ENCODE data around the gene OR11H7.
"Not testable (repeated sequence)": the region's sequence is repeated elsewhere in the genome, so short reads cannot be mapped to it uniquely, and the experiment has no call there.

OR11H7 gene

GRCh38 chr14:20212406-20212805, 16.4 kb upstream of the OR11H7 start:
- H3K9me3 ChIP-seq (ENCODE audit: low read length); H3K4me1 ChIP-seq (ENCODE audit: insufficient read depth, low read length); H2AFZ ChIP-seq (ENCODE audit: low read depth, low read length); H3K4me3 ChIP-seq (ENCODE audit: low read length); H3K36me3 ChIP-seq (ENCODE audit: insufficient read depth, low read length); H3K27me3 ChIP-seq (ENCODE audit: insufficient read depth, low read length): not testable (repeated sequence)

- Histone ChIP-seq H3K4me3 (ENCODE audit: low read length) (no peak overlapping the region), H3K27me3 (ENCODE audit: insufficient read depth, low read length) (peaks cover 2% of the 10 kb centered on the region), H3K36me3 (ENCODE audit: insufficient read depth, low read length) (no peaks in the 10 kb centered on the region), H3K4me1 (ENCODE audit: insufficient read depth, low read length) (no peaks in the 10 kb centered on the region), H3K9me3 (ENCODE audit: low read length) (no peaks in the 10 kb centered on the region), H2AFZ (ENCODE audit: low read depth, low read length) (no peak overlapping the region)
These were observed 13.6 kb upstream of the OR11H7 start for GRCh38 chr14:20215196-20215595.

DNA sequence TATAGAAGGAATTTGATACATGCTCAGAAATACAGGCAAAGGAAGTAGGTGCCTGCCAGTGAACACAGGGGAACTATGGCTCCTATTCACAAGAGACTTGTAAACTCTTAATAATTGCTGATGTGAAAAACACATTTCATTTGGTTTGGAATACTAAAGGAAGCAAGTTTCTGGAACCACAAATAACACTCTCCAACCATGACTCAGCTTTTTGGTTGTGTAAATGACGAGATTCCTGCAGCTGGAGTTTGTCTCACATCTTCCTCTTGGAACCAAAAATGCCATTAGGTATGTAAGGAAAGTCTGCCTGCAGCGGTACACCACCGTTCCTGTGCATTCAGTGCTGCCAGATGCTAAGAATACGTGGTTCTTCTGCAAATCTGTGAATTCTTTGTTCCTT, 9.7 kb upstream of the OR11H7 start:
- H3K27me3 ChIP-seq (ENCODE audit: insufficient read depth, low read length): peaks cover 2% of the 10 kb centered on the region
- H3K9me3 ChIP-seq (ENCODE audit: low read length): no peaks in the 10 kb centered on the region
- no peak overlapping the region for H3K4me3 ChIP-seq (ENCODE audit: low read length)
- no peak overlapping the region for H2AFZ ChIP-seq (ENCODE audit: low read depth, low read length)
- no peaks in the 10 kb centered on the region for H3K36me3 ChIP-seq (ENCODE audit: insufficient read depth, low read length)
- H3K4me1 ChIP-seq (ENCODE audit: insufficient read depth, low read length): no peaks in the 10 kb centered on the region

GRCh38 chr14:20223410-20223809, 5.4 kb upstream of the OR11H7 start, which contains the start of gene OR11H6:
TSS of gene OR11H6 (plus strand) at chr14:20223710. CDS start at chr14:20223710, 0 bp downstream.
- H3K4me3 ChIP-seq (ENCODE audit: low read length): no peak within 1 kb of the TSS
- H3K27me3 ChIP-seq (ENCODE audit: insufficient read depth, low read length): peaks cover 4% of the 10 kb centered on the region
- no peak within 1 kb of the TSS for H2AFZ ChIP-seq (ENCODE audit: low read depth, low read length)
- no peaks in the 10 kb centered on the region for H3K4me1 ChIP-seq (ENCODE audit: insufficient read depth, low read length)
- no peaks in the 10 kb centered on the region for H3K36me3 ChIP-seq (ENCODE audit: insufficient read depth, low read length)
- H3K9me3 ChIP-seq (ENCODE audit: low read length): no peaks in the 10 kb centered on the region

DNA sequence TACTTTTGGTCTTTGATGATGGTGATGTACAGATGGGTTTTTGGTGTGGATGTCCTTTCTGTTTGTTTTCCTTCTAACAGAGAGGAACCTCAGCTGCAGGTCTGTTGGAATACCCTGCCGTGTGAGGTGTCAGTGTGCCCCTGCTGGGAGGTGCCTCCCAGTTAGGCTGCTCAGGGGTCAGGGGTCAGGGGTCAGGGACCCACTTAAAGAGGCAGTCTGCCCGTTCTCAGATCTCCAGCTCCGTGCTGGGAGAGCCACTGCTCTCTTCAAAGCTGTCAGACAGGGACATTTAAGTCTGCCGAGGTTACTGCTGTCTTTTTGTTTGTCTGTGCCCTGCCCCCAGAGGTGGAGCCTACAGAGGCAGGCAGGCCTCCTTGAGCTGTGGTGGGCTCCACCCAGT, 6.6 kb downstream of the OR11H7 start:
- not testable (repeated sequence) for H3K36me3 ChIP-seq (ENCODE audit: insufficient read depth, low read length); H3K9me3 ChIP-seq (ENCODE audit: low read length); H3K4me3 ChIP-seq (ENCODE audit: low read length); H2AFZ ChIP-seq (ENCODE audit: low read depth, low read length); H3K4me1 ChIP-seq (ENCODE audit: insufficient read depth, low read length); H3K27me3 ChIP-seq (ENCODE audit: insufficient read depth, low read length)

DNA sequence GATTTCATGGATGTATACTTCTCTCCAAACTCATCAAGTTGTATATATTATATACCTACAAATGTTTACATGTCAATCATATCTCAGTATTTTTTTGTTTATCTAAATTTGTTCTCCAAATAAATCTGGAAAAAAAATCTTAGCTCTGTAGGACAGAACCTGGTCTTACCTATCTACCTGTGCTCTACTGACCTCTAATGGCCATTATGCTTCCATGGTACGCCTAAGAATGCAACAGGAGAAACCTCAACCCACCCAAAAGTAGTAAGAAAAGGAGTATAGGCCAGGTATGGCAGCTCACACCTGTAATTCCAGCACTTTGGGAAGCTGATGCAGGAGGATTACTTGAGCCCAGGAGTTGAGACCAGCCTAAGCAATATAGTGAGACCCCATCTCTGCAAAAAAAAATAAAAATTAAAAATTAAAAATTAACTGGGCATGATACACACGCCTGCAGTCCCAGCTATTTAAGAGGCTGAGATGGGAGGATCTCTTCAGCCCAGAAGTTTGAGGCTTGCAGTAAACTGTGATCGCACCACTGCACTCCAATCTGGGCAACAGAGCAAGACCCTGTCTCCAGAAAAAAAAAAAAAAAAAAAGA, 19.0 kb downstream of the OR11H7 start:
- H2AFZ ChIP-seq (ENCODE audit: low read depth, low read length): no peak overlapping the region
- no peaks in the 10 kb centered on the region for H3K4me1 ChIP-seq (ENCODE audit: insufficient read depth, low read length)
- H3K9me3 ChIP-seq (ENCODE audit: low read length): no peaks in the 10 kb centered on the region
- H3K27me3 ChIP-seq (ENCODE audit: insufficient read depth, low read length): no peaks in the 10 kb centered on the region
- no peaks in the 10 kb centered on the region for H3K36me3 ChIP-seq (ENCODE audit: insufficient read depth, low read length)
- H3K4me3 ChIP-seq (ENCODE audit: low read length): no peak overlapping the region

DNA sequence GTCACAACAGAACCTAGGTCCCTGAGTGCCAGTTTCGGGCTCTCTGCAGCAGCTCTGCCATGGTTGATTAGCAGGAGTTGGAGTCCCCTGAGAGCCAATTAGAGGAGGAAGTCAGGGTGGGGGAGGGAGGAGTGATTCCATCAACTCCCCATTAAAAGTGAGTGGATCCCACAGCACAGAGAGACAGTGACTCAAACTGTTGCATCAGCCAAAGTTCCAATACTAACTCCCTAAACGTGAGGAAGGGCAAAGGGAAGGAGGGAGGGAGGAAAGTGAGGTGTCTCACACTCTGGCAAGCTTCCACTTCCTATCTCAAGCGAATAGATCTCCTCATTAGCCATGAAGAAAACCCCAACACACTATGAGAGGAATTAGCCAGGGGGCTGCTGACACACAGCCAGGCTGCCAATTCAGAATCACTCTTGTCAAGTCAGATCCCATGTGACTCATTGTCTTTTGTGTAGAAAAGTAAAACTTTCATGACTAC, 33.9 kb downstream of the OR11H7 start:
- Histone ChIP-seq H2AFZ (ENCODE audit: low read depth, low read length) (no peak overlapping the region), H3K27me3 (ENCODE audit: insufficient read depth, low read length) (no peaks in the 10 kb centered on the region), H3K36me3 (ENCODE audit: insufficient read depth, low read length) (no peaks in the 10 kb centered on the region), H3K4me3 (ENCODE audit: low read length) (no peak overlapping the region), H3K4me1 (ENCODE audit: insufficient read depth, low read length) (peaks cover 6% of the 10 kb centered on the region), H3K9me3 (ENCODE audit: low read length) (no peaks in the 10 kb centered on the region)

DNA sequence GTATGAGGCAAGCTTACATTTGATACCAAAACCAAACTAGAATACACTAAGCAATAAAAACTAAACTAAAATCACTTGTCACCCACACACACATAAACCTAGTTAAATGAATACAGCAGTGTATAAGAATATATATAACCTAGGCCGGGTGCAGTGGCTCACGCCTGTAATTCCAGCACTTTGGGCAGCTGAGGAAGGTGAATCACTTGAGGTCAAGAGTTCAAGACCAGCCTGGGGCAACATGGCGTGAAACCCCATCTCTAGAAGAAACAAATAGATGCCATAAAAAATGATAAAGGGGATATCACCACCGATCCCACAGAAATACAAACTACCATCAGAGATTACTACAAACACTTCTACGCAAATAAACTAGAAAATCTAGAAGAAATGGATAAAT, 35.6 kb downstream of the OR11H7 start:
- not testable (repeated sequence) for H3K27me3 ChIP-seq (ENCODE audit: insufficient read depth, low read length); H3K36me3 ChIP-seq (ENCODE audit: insufficient read depth, low read length); H3K9me3 ChIP-seq (ENCODE audit: low read length); H2AFZ ChIP-seq (ENCODE audit: low read depth, low read length); H3K4me3 ChIP-seq (ENCODE audit: low read length); H3K4me1 ChIP-seq (ENCODE audit: insufficient read depth, low read length)

DNA sequence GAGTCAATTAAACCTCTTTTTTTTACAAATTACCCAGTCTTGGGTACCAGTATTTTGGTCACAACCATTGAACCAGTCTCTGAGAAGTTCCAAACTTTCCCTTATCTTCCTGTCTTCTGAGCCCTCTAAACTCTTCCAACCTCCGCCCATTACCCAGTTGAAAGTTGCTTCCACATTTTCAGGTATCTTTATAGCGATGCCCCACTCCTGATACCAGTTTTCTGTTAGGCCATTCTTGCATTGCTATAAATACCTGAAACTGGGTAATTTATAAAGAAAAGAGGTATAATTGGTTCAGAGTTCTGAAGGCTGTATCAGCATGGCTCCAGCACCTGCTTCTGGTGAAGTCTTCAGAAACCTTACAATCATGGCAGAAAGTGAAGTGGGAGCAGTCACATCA, 45.3 kb downstream of the OR11H7 start:
- Histone ChIP-seq H2AFZ (ENCODE audit: low read depth, low read length) (no peak overlapping the region), H3K4me1 (ENCODE audit: insufficient read depth, low read length) (no peaks in the 10 kb centered on the region), H3K27me3 (ENCODE audit: insufficient read depth, low read length) (no peaks in the 10 kb centered on the region), H3K4me3 (ENCODE audit: low read length) (no peak overlapping the region), H3K9me3 (ENCODE audit: low read length) (peaks cover 4% of the 10 kb centered on the region), H3K36me3 (ENCODE audit: insufficient read depth, low read length) (peaks cover 8% of the 10 kb centered on the region)

DNA sequence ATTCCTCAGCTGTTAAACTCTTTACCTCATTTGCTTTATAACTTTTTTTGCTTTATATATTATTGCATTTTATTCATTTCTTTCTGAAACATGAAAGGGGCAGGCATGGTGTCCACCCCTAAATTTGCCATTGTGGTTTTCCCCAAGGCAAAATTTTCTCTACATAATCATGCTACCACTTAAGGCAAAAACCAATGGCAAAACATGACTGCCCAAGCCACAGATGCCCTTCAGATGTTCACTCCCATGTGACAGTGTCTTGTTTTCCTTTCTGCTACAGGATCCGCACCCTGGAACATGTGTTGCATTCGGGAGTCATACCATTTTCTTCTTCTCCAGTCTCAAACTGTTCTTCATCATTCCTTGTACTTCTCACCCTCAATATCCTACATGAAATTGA, 48.6 kb downstream of the OR11H7 start:
- Histone ChIP-seq H3K9me3 (ENCODE audit: low read length) (peaks cover 4% of the 10 kb centered on the region), H3K4me1 (ENCODE audit: insufficient read depth, low read length) (no peaks in the 10 kb centered on the region), H3K36me3 (ENCODE audit: insufficient read depth, low read length) (peaks cover 8% of the 10 kb centered on the region), H3K27me3 (ENCODE audit: insufficient read depth, low read length) (no peaks in the 10 kb centered on the region), H3K4me3 (ENCODE audit: low read length) (no peak overlapping the region), H2AFZ (ENCODE audit: low read depth, low read length) (no peak overlapping the region)

DNA sequence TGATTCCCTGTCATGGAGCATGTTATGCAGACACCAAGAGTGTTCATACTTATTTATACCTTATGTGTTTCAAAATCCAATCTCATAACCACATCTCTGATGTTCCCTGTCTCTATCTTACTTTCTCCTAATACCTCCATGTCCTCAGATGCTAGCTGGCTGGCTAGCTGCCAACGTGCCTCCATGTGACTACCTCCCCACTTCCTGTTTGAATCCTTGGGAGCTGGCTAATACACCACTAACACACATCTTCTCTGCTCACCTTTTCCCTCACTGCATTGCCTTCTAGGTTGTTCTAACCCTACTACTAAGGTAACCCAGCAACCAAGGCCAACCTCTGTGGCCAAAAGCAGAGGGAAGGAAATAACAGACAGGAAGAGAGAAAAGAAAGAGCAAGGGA, 49.6 kb downstream of the OR11H7 start:
- no peak overlapping the region for H3K4me3 ChIP-seq (ENCODE audit: low read length)

GRCh38 chr14:20280265-20280664, 51.5 kb downstream of the OR11H7 start:
- not testable (repeated sequence) for H3K36me3 ChIP-seq (ENCODE audit: insufficient read depth, low read length); H3K4me3 ChIP-seq (ENCODE audit: low read length); H3K9me3 ChIP-seq (ENCODE audit: low read length); H3K4me1 ChIP-seq (ENCODE audit: insufficient read depth, low read length); H3K27me3 ChIP-seq (ENCODE audit: insufficient read depth, low read length); H2AFZ ChIP-seq (ENCODE audit: low read depth, low read length)

More for the DNA sequence above, 49.6 kb downstream of the OR11H7 start:
- peaks cover 8% of the 10 kb centered on the region for H3K36me3 ChIP-seq (ENCODE audit: insufficient read depth, low read length)
- H2AFZ ChIP-seq (ENCODE audit: low read depth, low read length): no peak overlapping the region
- no peaks in the 10 kb centered on the region for H3K4me1 ChIP-seq (ENCODE audit: insufficient read depth, low read length)
- H3K27me3 ChIP-seq (ENCODE audit: insufficient read depth, low read length): no peaks in the 10 kb centered on the region
- peaks cover 4% of the 10 kb centered on the region for H3K9me3 ChIP-seq (ENCODE audit: low read length)
